GM18498 (cell line): ENCODE results near the gene ZDHHC22.

Source experiments
- ATAC-seq: cut with Tn5 transposase; IDR thresholded peaks from one replicate; pipeline ENCODE4 v1.9.1; 2021; ENCODE audit warnings: mild to moderate bottlenecking, moderate library complexity; ENCODE audit not compliant: unreplicated experiment

Gene ZDHHC22

GRCh38 chr14:77131206-77131605, 10.4 kb downstream of the ZDHHC22 start:
- ATAC-seq: no peak

- no peak for ATAC-seq
Observed at GRCh38 chr14:77130386-77130785, 11.2 kb downstream of the ZDHHC22 start.

- ATAC-seq: no peak
Observed at GRCh38 chr14:77128414-77128891, 13.1 kb downstream of the ZDHHC22 start.

- ATAC-seq: no peak
Observed at GRCh38 chr14:77126461-77126990, 15.1 kb downstream of the ZDHHC22 start.

GRCh38 chr14:77125823-77126325, 15.7 kb downstream of the ZDHHC22 start:
- ATAC-seq: no peak

- ATAC-seq: no peak
Observed at GRCh38 chr14:77125281-77125801, 16.2 kb downstream of the ZDHHC22 start.

- peak; percentile 27 for ATAC-seq
Observed at GRCh38 chr14:77124345-77125280, 17.0 kb downstream of the ZDHHC22 start.

GRCh38 chr14:77123381-77124325, 17.9 kb downstream of the ZDHHC22 start:
- ATAC-seq: no peak

GRCh38 chr14:77122526-77123125, 19.0 kb downstream of the ZDHHC22 start:
- no peak for ATAC-seq

GRCh38 chr14:77120771-77121743, 20.5 kb downstream of the ZDHHC22 start:
- ATAC-seq: peak; percentile 89

GRCh38 chr14:77119851-77120250, 21.7 kb downstream of the ZDHHC22 start:
- no peak for ATAC-seq

GRCh38 chr14:77116172-77116817, 25.3 kb downstream of the ZDHHC22 start:
- no peak for ATAC-seq

GRCh38 chr14:77114609-77115008, 27.0 kb downstream of the ZDHHC22 start:
- ATAC-seq: no peak

GRCh38 chr14:77113644-77114043, 27.9 kb downstream of the ZDHHC22 start:
- no peak for ATAC-seq

GRCh38 chr14:77111021-77111420, 30.6 kb downstream of the ZDHHC22 start:
- no peak for ATAC-seq

- no peak for ATAC-seq
Observed at GRCh38 chr14:77110286-77110685, 31.3 kb downstream of the ZDHHC22 start.

GRCh38 chr14:77109656-77110055, 31.9 kb downstream of the ZDHHC22 start:
- no peak for ATAC-seq

- no peak for ATAC-seq
Observed at GRCh38 chr14:77108753-77109152, 32.8 kb downstream of the ZDHHC22 start.

- no peak for ATAC-seq
Observed at GRCh38 chr14:77107228-77107627, 34.4 kb downstream of the ZDHHC22 start.
